Stimulated activated naive CD8-positive, alpha-beta T cell treated with anti-CD3 and anti-CD28 coated beads, Interleukin-15, Interleukin-2, amounts not matched to agents 100 U/mL and 50 U/mL, for 24 hours (primary cell): ENCODE measurements around the gene GLIS1.

Experiments
- ATAC-seq: fragments of 150-1000 bp; cut with Tn5 transposase; one replicate; pipeline ENCODE4 v1.10.0; 2021
- DNase-seq: peaks from one replicate; pipeline ENCODE4 v3.0.0; 2021

The GLIS1 gene

GRCh38 chr1:53576866-53577760, 161.9 kb downstream of the GLIS1 start:
- ATAC-seq (no peak), DNase-seq (no peak)

- no peak for ATAC-seq
- no peak for DNase-seq
These were observed 162.6 kb downstream of the GLIS1 start for GRCh38 chr1:53576381-53576801.

- DNase-seq (no peak), ATAC-seq (no peak)
These were observed 163.0 kb downstream of the GLIS1 start for GRCh38 chr1:53575955-53576320.

GRCh38 chr1:53575141-53575954, 163.6 kb downstream of the GLIS1 start:
- no peak for DNase-seq
- no peak for ATAC-seq

- no peak for ATAC-seq
- DNase-seq: no peak
These were observed 164.3 kb downstream of the GLIS1 start for GRCh38 chr1:53574621-53575020.

DNA sequence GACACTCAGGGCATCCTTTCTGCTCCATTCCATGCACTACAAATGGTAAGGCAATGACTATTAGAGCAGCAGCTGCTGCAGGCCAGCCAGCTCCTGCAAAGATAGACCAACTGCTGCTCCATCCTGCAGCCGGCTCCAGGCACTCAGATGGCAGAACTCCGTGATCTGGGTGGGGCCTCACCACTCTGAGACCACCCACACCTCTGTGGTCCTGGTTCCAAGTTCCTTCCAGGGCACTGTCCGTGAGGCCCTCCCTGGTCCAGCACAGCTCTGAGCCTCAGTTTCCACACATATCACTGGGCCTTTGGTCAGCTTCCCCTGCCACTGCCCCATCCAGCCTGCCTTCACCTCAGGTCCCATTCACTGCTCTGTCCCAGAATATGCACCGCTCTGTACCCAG, 165.0 kb downstream of the GLIS1 start:
- ATAC-seq: no peak
- DNase-seq: no peak

- DNase-seq: no peak
- ATAC-seq: no peak
These were observed 165.4 kb downstream of the GLIS1 start for GRCh38 chr1:53573522-53573921.

DNA sequence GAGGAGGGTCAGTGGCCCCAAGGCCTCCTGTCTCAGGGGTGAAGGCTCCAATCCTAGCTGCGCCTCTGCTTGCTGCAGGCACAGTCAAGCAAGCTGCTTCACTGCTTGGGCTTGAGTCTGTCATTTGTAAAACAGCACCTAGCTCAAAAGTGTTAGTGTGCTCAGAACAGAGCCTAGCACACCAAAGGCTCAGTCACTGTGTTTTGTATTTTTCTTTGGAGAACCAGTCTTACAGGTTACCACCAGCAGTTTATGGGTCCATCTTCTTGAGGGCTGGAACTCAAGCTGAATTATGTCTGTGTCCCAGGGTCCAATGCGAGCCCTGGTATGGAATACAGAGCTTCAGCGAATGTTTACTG, 166.2 kb downstream of the GLIS1 start:
- no peak for DNase-seq
- no peak for ATAC-seq

DNA sequence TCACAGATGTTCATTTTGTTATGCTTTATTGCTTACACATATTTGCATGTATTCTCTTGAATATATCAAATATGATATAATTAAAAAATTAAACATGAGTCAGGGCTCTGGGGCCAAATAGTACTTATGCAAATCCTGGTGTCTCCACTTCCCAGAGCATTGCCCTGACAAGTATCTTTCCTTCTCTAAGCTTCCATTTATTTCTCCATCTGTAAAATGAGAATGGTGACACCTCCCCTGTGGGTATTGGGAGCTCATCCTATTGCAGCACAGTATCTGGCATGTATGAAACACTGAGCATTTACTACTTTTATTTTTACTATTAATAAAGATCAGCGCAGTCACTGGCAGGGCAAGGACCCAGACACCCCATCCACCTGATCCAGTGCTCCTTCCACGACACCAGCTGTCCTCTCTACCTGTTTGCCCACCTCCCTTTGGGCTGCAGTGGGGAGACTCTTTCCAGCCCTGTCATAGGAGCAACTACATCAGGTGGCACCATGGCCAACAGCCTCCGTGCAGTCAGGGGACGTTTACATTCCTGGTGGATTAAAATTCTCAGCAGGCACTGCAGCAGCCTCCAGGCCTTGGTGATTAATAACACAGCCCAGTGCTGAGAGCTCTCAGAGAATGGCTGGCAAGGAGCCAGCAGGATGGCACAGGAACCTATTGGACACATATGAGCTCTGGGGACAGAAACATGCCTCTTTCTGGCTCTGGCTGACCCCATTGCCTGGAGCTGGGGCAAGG, 166.7 kb downstream of the GLIS1 start:
- ATAC-seq (no peak), DNase-seq (no peak)

DNA sequence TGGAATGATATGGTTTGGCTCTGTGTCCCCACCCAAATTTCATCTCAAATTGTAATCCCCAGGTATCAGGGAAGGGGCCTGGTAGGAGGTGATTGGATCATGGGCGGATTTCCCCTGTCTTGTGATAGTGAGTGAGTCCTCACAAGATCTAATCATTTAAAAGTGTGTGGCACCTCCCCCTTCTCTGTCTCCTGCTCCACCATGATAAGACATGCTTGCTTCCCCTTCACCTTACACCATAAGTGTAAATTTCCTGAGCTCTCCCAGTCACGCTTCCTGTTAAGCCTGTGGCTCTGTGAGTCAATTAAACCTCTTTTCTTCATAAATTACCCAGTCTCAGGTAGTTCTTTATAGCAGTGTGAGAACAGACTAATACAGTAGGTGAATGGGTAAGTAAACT, 170.4 kb downstream of the GLIS1 start:
- no peak for DNase-seq
- no peak for ATAC-seq

DNA sequence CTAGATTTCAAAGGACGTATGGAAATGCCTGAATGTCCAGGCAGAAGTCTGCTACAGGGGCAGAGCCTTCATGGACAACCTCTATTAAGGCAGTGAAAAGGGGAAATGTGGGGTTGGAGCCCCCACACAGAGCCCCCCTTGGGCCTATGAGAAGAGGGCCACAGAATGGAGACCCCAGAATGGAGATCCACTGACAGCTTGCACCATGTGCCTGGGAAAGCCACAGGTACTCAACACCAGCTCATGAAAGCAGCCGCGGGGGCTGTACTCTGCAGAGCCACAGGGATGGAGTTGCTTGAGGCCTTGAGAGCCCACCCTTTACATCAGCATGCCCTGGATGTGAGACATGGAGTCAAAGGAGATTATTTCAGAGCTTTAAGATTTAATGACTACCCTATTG, 171.1 kb downstream of the GLIS1 start:
- ATAC-seq (no peak), DNase-seq (no peak)

GRCh38 chr1:53567450-53567849, 171.5 kb downstream of the GLIS1 start:
- ATAC-seq: no peak
- no peak for DNase-seq

GRCh38 chr1:53563611-53564010, 175.4 kb downstream of the GLIS1 start:
- DNase-seq: no peak

DNA sequence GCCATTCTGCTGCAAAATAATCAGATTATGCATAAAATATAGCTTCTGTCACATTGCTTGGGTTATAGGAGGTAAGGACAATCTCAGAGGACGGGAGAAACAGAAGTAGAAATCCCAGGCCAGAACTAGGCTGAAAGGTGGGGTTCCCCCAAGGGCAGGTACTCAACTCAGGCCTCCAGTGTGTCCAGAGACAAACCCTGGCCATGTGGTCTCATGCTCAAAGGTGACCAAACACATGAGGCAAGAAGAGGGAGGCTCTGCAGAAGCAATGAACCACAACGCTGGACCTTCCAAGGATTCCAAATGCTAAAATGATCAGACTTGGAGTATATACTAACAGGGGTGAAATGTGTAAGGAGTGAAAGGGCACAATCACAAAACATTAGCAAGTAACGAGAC, 176.0 kb downstream of the GLIS1 start:
- DNase-seq (no peak), ATAC-seq (no peak)

More at GRCh38 chr1:53563611-53564010, 175.4 kb downstream of the GLIS1 start:
- no peak for ATAC-seq

GRCh38 chr1:53562291-53562980, 176.5 kb downstream of the GLIS1 start:
- peak; percentile 82 for ATAC-seq
- peak; percentile 53 for DNase-seq

- no peak for ATAC-seq
- no peak for DNase-seq
These were observed 177.4 kb downstream of the GLIS1 start for GRCh38 chr1:53561503-53562105.

DNA sequence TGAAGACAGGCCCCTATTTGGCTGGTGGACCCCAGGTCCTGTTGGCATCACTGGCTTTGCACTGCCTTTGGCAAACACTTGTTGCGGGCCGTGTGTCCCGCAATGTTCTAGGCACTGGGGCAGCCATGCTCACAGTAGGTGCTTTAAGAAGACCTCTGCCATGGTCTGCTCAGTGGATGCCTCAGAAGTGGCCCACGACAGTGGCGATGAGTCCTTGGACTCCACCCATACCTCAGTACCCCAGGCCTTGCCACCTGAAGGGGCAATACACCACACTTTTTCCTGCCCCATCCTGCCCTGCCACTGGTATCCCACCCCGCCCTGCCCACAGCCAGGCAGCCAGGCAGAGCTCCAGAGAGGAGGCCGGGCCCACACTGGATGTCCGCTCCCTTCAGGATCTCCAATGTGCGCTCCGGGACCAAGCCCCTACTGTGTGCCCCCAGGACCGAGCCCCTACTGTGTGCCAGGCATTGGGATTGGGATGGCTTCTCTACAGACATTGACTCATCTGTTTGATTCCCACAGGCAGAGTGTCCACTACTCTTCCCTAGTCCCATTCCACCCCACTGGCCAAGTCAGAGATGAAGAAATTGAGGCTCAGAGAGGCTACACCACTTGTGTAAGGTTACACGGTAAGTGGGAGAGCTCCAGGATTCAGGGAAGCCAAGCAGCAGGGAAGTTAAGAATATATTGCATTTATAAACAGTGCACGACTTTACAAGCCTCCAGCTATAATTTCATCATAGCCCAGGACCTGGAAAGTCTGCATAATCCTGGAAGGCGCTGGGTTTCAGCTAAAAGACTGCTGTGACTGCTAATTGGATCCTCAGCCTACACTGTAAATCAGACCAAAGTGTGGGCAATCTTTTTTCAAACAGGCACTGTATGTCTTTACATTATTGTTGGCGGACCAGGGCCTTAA, 178.1 kb downstream of the GLIS1 start:
- ATAC-seq: no peak
- DNase-seq: no peak

- DNase-seq (no peak), ATAC-seq (no peak)
These were observed 178.9 kb downstream of the GLIS1 start for GRCh38 chr1:53559854-53560580.

DNA sequence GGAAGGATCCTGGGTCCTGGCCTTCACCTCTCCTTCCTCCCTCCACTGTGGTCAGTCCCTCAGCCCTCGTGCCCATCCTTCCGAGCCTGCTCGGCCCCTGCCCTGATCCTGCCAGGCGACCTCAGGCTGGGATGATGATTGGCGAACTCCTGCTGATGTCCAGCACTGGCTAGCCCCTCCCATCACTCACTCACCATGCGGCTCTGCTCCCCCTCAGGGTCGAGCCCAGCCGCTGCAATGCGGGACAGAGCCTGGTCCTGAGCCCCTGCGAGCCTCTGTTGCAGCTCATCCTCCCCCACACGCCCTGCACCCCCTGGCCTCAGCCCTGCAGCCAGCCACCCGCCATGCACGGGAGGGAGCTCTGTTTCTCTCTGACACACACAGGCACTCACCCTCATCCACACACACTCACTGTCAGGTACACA, 179.6 kb downstream of the GLIS1 start:
- ATAC-seq (no peak), DNase-seq (no peak)
